GM23338 (cell line): ENCODE measurements around the gene GRK4. TPM values are rescaled to one million over a fixed set of nuclear protein-coding genes. Genes with fewer than 3 reads are reported as not detected.

Experiments used
- ATAC-seq: fragments of 200-7000 bp; cut with Tn5 transposase; 3 replicates; pipeline ENCODE4 v1.9.1; 2020
- DNase-seq: peaks from one replicate; pipeline ENCODE4 v3.0.0-alpha.2; 2015; ENCODE audit warnings: low spot score
- H2AFZ ChIP-seq: fragments of 200-600 bp; sonication (generic); 2 replicates; pipeline ENCODE4 v1.8.0; 2016; ENCODE audit warnings: antibody characterized with exemption, mild to moderate bottlenecking, moderate library complexity
- H3F3A ChIP-seq: fragments of 200-600 bp; sonication (generic); replicated peaks from 2 replicates; pipeline ENCODE4 v1.8.0; 2017; ENCODE audit warnings: antibody characterized with exemption, mixed run types, low read depth
- H3K27ac ChIP-seq: fragments of 200-600 bp; sonication (generic); 2 replicates; pipeline ENCODE4 v1.6.1; 2016; ENCODE audit warnings: low read depth
- H3K27me3 ChIP-seq: fragments of 200-600 bp; sonication (generic); 2 replicates; pipeline ENCODE4 v1.8.0; 2016; ENCODE audit warnings: mild to moderate bottlenecking, mixed run types, moderate library complexity; ENCODE audit not compliant: insufficient read depth
- H3K36me3 ChIP-seq: fragments of 200-600 bp; sonication (generic); 2 replicates; pipeline ENCODE4 v1.8.0; 2016; ENCODE audit warnings: mild to moderate bottlenecking; ENCODE audit not compliant: insufficient read depth
- H3K4me1 ChIP-seq: fragments of 200-600 bp; sonication (generic); 2 replicates; pipeline ENCODE4 v1.8.0; 2016; ENCODE audit warnings: mild to moderate bottlenecking, moderate library complexity; ENCODE audit not compliant: insufficient read depth
- H3K4me2 ChIP-seq: fragments of 200-600 bp; sonication (generic); 2 replicates; pipeline ENCODE4 v1.7.1; 2017; ENCODE audit warnings: mixed run types
- H3K4me3 ChIP-seq: fragments of 200-600 bp; sonication (generic); 2 replicates; pipeline ENCODE4 v1.6.1; 2016; ENCODE audit warnings: mixed run types
- H3K79me2 ChIP-seq: fragments of 200-600 bp; sonication (generic); replicated peaks from 2 replicates; pipeline ENCODE4 v1.8.0; 2017; ENCODE audit warnings: mild to moderate bottlenecking; ENCODE audit not compliant: insufficient read depth
- H3K9me2 ChIP-seq: fragments of 200-600 bp; sonication (generic); 2 replicates; pipeline ENCODE4 v1.8.0; 2017; ENCODE audit not compliant: insufficient read depth
- H4K20me1 ChIP-seq: fragments of 200-600 bp; sonication (generic); replicated peaks from 2 replicates; pipeline ENCODE4 v1.8.0; 2017; ENCODE audit warnings: mild to moderate bottlenecking; ENCODE audit not compliant: insufficient read depth
- H3K27ac Mint-ChIP-seq: 2 replicates; pipeline ENCODE4 v1.8.0; 2020; ENCODE audit warnings: inconsistent platforms, mild to moderate bottlenecking, moderate library complexity, mixed read lengths
- H3K27me3 Mint-ChIP-seq: 3 replicates; pipeline ENCODE4 v1.8.0; 2022; ENCODE audit warnings: low read depth, mild to moderate bottlenecking, moderate library complexity, mixed read lengths, inconsistent platforms; ENCODE audit not compliant: insufficient read depth, poor library complexity
- H3K36me3 Mint-ChIP-seq: 3 replicates; pipeline ENCODE4 v1.8.0; 2021; ENCODE audit warnings: low read depth, mild to moderate bottlenecking, inconsistent platforms, moderate library complexity, mixed read lengths
- H3K4me1 Mint-ChIP-seq: 3 replicates; pipeline ENCODE4 v1.8.0; 2020; ENCODE audit warnings: mild to moderate bottlenecking, inconsistent platforms, mixed read lengths
- H3K4me3 Mint-ChIP-seq: 3 replicates; pipeline ENCODE4 v1.8.0; 2021; ENCODE audit warnings: moderate library complexity, mild to moderate bottlenecking, inconsistent platforms, mixed read lengths
- H3K9me3 Mint-ChIP-seq: 3 replicates; pipeline ENCODE4 v1.8.0; 2020; ENCODE audit warnings: moderate library complexity, mild to moderate bottlenecking, inconsistent platforms, mixed read lengths
- POLR2AphosphoS5 ChIP-seq: IDR thresholded peaks from 2 replicates; pipeline ENCODE4 v1.6.1; 2016; ENCODE audit warnings: antibody characterized with exemption, low read depth
- REST ChIP-seq: IDR thresholded peaks from one replicate; pipeline ENCODE4 v1.6.1; 2018; ENCODE audit warnings: antibody characterized with exemption; ENCODE audit not compliant: unreplicated experiment
- polyA plus RNA-seq: library from polyadenylated mRNA; unstranded; fragments of >200 nt; fragmentation: Nextera tagmentation; extraction: Ambion mirVana; gene quantifications from 2 replicates; pipeline ENCODE4 v1.2.1, GENCODE V29; 2016
- total RNA-seq: library from RNA; depleted of rRNA; stranded (reverse); fragments of >200 nt; shearing (Covaris generic); gene quantifications from 2 replicates; pipeline ENCODE4 v1.2.3, GENCODE V29; 2014
- TF ChIP-seq, protein P1 (sequence below): fragments of 250-450 bp; sonication (Bioruptor Pico); IDR thresholded peaks from 2 replicates; pipeline ENCODE4 v1.5.0; 2020; ENCODE audit warnings: mild to moderate bottlenecking, moderate library complexity

Gene GRK4
- total and polyA plus RNA-seq, 2 experiments from 2014 or later, result 1.3 to 1.4 TPM

DNA sequence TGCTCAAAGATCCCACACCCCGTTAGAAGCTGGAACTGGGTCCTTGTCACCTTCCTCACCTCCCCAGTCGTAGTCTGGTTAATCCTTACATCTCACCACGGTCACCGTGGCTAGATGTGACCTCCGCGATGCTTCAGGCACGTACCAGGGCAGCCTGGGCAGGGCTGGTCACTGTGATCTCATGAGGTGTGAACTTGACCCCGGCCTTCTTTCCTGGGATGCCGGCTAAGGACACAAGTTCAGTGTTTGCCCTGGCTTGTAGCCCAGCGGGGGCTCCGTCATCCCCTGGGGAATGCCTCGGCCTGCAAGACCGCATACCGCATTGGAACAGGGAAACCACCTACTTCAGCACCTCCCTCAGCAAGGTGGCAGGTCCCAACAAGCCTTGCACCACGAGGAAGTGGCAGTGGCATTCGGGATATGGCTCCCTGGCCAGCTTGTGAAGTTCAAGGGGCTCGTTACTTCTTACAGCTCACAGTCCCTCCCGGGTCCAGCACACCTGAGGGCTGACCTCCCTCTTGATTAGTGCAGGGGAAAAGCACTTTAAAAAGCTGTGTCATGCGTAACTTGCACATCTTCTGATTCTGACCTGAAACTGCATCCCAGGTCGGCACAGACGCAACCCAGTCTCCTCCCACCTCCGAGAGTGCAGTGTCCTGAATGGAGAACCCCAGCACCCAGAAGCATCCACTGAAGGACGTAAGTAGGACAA is 26.1 kb upstream of the GRK4 start:
- Histone ChIP-seq H3K4me2 (no peak overlapping the region), H3K27ac (peak overlapping the region; percentile 76; the same call in 1 of the 2 replicates), H3F3A (peaks cover 28% of the 10 kb centered on the region; the same call in 1 of the 2 replicates), H2AFZ (no peak overlapping the region), H3K4me1 (peaks cover 4% of the 10 kb centered on the region; the same call in 1 of the 2 replicates), H3K36me3 (peaks cover 34% of the 10 kb centered on the region), H3K4me3 (no peak overlapping the region), H3K79me2 (peaks cover 19% of the 10 kb centered on the region), H4K20me1 (peaks cover 19% of the 10 kb centered on the region), H3K27me3 (no peaks in the 10 kb centered on the region), H3K9me2 (no peaks in the 10 kb centered on the region)
- TF ChIP-seq, protein P1, sequence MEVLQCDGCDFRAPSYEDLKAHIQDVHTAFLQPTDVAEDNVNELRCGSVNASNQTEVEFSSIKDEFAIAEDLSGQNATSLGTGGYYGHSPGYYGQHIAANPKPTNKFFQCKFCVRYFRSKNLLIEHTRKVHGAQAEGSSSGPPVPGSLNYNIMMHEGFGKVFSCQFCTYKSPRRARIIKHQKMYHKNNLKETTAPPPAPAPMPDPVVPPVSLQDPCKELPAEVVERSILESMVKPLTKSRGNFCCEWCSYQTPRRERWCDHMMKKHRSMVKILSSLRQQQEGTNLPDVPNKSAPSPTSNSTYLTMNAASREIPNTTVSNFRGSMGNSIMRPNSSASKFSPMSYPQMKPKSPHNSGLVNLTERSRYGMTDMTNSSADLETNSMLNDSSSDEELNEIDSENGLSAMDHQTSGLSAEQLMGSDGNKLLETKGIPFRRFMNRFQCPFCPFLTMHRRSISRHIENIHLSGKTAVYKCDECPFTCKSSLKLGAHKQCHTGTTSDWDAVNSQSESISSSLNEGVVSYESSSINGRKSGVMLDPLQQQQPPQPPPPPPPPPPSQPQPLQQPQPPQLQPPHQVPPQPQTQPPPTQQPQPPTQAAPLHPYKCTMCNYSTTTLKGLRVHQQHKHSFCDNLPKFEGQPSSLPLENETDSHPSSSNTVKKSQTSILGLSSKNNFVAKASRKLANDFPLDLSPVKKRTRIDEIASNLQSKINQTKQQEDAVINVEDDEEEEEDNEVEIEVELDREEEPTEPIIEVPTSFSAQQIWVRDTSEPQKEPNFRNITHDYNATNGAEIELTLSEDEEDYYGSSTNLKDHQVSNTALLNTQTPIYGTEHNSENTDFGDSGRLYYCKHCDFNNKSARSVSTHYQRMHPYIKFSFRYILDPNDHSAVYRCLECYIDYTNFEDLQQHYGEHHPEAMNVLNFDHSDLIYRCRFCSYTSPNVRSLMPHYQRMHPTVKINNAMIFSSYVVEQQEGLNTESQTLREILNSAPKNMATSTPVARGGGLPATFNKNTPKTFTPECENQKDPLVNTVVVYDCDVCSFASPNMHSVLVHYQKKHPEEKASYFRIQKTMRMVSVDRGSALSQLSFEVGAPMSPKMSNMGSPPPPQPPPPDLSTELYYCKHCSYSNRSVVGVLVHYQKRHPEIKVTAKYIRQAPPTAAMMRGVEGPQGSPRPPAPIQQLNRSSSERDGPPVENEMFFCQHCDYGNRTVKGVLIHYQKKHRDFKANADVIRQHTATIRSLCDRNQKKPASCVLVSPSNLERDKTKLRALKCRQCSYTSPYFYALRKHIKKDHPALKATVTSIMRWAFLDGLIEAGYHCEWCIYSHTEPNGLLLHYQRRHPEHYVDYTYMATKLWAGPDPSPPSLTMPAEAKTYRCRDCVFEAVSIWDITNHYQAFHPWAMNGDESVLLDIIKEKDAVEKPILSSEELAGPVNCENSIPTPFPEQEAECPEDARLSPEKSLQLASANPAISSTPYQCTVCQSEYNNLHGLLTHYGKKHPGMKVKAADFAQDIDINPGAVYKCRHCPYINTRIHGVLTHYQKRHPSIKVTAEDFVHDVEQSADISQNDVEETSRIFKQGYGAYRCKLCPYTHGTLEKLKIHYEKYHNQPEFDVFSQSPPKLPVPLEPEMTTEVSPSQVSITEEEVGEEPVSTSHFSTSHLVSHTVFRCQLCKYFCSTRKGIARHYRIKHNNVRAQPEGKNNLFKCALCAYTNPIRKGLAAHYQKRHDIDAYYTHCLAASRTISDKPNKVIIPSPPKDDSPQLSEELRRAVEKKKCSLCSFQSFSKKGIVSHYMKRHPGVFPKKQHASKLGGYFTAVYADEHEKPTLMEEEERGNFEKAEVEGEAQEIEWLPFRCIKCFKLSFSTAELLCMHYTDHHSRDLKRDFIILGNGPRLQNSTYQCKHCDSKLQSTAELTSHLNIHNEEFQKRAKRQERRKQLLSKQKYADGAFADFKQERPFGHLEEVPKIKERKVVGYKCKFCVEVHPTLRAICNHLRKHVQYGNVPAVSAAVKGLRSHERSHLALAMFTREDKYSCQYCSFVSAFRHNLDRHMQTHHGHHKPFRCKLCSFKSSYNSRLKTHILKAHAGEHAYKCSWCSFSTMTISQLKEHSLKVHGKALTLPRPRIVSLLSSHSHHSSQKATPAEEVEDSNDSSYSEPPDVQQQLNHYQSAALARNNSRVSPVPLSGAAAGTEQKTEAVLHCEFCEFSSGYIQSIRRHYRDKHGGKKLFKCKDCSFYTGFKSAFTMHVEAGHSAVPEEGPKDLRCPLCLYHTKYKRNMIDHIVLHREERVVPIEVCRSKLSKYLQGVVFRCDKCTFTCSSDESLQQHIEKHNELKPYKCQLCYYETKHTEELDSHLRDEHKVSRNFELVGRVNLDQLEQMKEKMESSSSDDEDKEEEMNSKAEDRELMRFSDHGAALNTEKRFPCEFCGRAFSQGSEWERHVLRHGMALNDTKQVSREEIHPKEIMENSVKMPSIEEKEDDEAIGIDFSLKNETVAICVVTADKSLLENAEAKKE, result no peak
- no peak for TF ChIP-seq REST
- TF ChIP-seq POLR2AphosphoS5, result peak; percentile 27; the same call in 1 of the 2 replicates
- Mint-ChIP-seq H3K4me3 (0 out of 3 replicates have a peak overlapping the region, but pooled peaks have one; percentile 85), H3K4me1 (peaks cover 27% of the 10 kb centered on the region), H3K36me3 (peaks cover 73% of the 10 kb centered on the region), H3K9me3 (no peaks in the 10 kb centered on the region), H3K27me3 (peaks cover 23% of the 10 kb centered on the region), H3K27ac (peak overlapping the region; percentile 35; the same call in 1 of the 2 replicates)
- DNase-seq, result no peak
- ATAC-seq, result no peak
